Erythroblast (primary cell): ENCODE data around the gene TTC21A.

Source experiments
- GATA1 ChIP-seq: IDR thresholded peaks from 2 replicates; pipeline ENCODE4 v1.6.1; 2011; ENCODE audit warnings: low read depth, mild to moderate bottlenecking, control low read depth, low read length, moderate library complexity
- POLR2A ChIP-seq: IDR thresholded peaks from 2 replicates; pipeline ENCODE4 v1.6.1; 2011; ENCODE audit warnings: mild to moderate bottlenecking, low read length

- TF ChIP-seq POLR2A, result no peak
- TF ChIP-seq GATA1, result no peak
These were observed 20.4 kb downstream of the TTC21A start for GRCh38 chr3:39127908-39128304.
